ENCODE results near the gene EPB41L5. TPM values are rescaled to one million over a fixed set of nuclear protein-coding genes. Genes with fewer than 3 reads are reported as not detected.

EPB41L5 gene
- total RNA-seq, 1 experiment from 2014 or later: 83.0 TPM

DNA sequence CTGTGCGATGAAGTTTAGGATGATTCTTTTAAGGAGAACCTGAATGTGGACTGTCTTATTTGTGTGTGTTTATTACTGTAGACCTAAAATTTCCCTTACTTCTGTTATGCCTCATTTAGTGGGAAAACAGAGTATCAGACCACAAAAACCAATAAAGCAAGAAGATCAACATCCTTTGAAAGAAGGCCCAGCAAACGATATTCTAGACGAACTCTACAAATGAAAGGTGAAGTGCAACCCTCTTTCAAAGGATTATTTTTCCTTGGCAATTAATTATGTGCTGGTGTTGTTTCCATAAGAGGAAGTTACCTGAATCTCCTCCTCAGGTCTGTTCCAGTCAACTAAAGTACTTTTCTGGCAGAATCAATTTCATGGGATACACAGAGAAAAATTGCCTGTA is 78.6 kb downstream of the EPB41L5 start:
- H3K36me3 Mint-ChIP-seq (ENCODE audit: insufficient read depth, unreplicated experiment): peaks cover 55% of the 10 kb centered on the region
- ChIA-PET CTCF (no interaction called here), POLR2A (no interaction called here)
- no peak for TF ChIP-seq CTCF (IDR thresholded peaks at IDR 0.05; ENCODE audit: insufficient read depth in 1 of 2, low read depth in 1 of 2, low read length in 1 of 2, severe bottlenecking in 1 of 2, unreplicated experiment in 1 of 2)
- DNase-seq: no peak
- H3K27me3 Mint-ChIP-seq (ENCODE audit: insufficient read depth, unreplicated experiment): no peaks in the 10 kb centered on the region
- H3K4me3 ChIP-seq (ENCODE audit: low read depth, low read length): no peak overlapping the region
- no TSS peak for BruUV-seq (replicated peaks)
- no peaks in the 10 kb centered on the region for H3K4me1 Mint-ChIP-seq (ENCODE audit: low read depth, unreplicated experiment)
- no peaks in the 10 kb centered on the region for H3K9me3 ChIP-seq
- H3K4me3 Mint-ChIP-seq (ENCODE audit: unreplicated experiment): no peak overlapping the region
- intact Hi-C loops (cut with micrococcal nuclease; ENCODE audit: unreplicated experiment): no loop called here
- H3K4me1 ChIP-seq: no peaks in the 10 kb centered on the region
- H3K27ac Mint-ChIP-seq (ENCODE audit: unreplicated experiment): no peak overlapping the region
- H3K9me3 Mint-ChIP-seq (ENCODE audit: unreplicated experiment): no peaks in the 10 kb centered on the region
- peaks cover 1% of the 10 kb centered on the region; the same call in 1 of the 2 replicates for H3K36me3 ChIP-seq (ENCODE audit: control insufficient read depth, insufficient read depth, low read length)
- no peaks in the 10 kb centered on the region for H3K27me3 ChIP-seq (replicated peaks; ENCODE audit: control insufficient read depth, insufficient read depth, low read length)

DNA sequence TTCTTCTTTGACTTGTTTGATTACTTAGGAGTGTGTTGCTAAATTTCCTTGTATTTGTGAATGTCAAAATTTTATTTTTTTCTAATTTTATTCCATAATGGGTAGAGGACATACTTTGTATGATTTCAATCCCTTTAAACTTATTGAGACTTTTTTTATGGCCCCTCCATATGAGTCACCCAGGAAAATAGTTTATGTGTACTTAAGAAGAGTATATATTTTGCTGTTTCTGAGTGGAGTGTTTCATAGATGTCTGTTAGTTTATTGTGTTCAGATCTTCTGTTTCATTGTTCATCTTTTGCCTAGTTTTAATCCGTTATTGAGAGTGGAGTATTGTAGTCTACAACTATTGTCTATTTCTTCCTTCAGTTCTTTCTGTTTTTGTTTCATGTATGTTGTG is 81.9 kb downstream of the EPB41L5 start:
- no peaks in the 10 kb centered on the region for H3K4me1 Mint-ChIP-seq (ENCODE audit: low read depth, unreplicated experiment)

GRCh38 chr2:120100627-120101026 is 87.8 kb downstream of the EPB41L5 start:
- no peaks in the 10 kb centered on the region for H3K4me1 Mint-ChIP-seq (ENCODE audit: low read depth, unreplicated experiment)
- peaks cover 44% of the 10 kb centered on the region for H3K36me3 Mint-ChIP-seq (ENCODE audit: insufficient read depth, unreplicated experiment)
- Histone ChIP-seq H3K9me3 (no peaks in the 10 kb centered on the region), H3K4me3 (ENCODE audit: low read depth, low read length) (no peak overlapping the region), H3K36me3 (ENCODE audit: control insufficient read depth, insufficient read depth, low read length) (no peaks in the 10 kb centered on the region), H3K4me1 (no peaks in the 10 kb centered on the region), H3K27me3 (replicated peaks; ENCODE audit: control insufficient read depth, insufficient read depth, low read length) (no peaks in the 10 kb centered on the region)
- H3K27me3 Mint-ChIP-seq (ENCODE audit: insufficient read depth, unreplicated experiment): no peaks in the 10 kb centered on the region
- H3K4me3 Mint-ChIP-seq (ENCODE audit: unreplicated experiment): no peak overlapping the region
- DNase-seq: no peak
- H3K27ac Mint-ChIP-seq (ENCODE audit: unreplicated experiment): no peak overlapping the region
- BruUV-seq (replicated peaks): no TSS peak
- TF ChIP-seq CTCF (IDR thresholded peaks at IDR 0.05; ENCODE audit: insufficient read depth in 1 of 2, low read depth in 1 of 2, low read length in 1 of 2, severe bottlenecking in 1 of 2, unreplicated experiment in 1 of 2): no peak
- CTCF ChIA-PET: no interaction called here
- no peaks in the 10 kb centered on the region for H3K9me3 Mint-ChIP-seq (ENCODE audit: unreplicated experiment)
- intact Hi-C loops (cut with micrococcal nuclease; ENCODE audit: unreplicated experiment): no loop called here
- POLR2A ChIA-PET: no interaction called here

More for the DNA sequence above, 81.9 kb downstream of the EPB41L5 start:
- intact Hi-C loops (cut with micrococcal nuclease; ENCODE audit: unreplicated experiment): no loop called here
- Mint-ChIP-seq H3K36me3 (ENCODE audit: insufficient read depth, unreplicated experiment) (peaks cover 61% of the 10 kb centered on the region), H3K27ac (ENCODE audit: unreplicated experiment) (peak overlapping the region; percentile 21), H3K27me3 (ENCODE audit: insufficient read depth, unreplicated experiment) (no peaks in the 10 kb centered on the region), H3K9me3 (ENCODE audit: unreplicated experiment) (no peaks in the 10 kb centered on the region), H3K4me3 (ENCODE audit: unreplicated experiment) (no peak overlapping the region)
- ChIA-PET POLR2A (no interaction called here), CTCF (no interaction called here)
- DNase-seq: no peak
- no peak for TF ChIP-seq CTCF (IDR thresholded peaks at IDR 0.05; ENCODE audit: insufficient read depth in 1 of 2, low read depth in 1 of 2, low read length in 1 of 2, severe bottlenecking in 1 of 2, unreplicated experiment in 1 of 2)
- no peaks in the 10 kb centered on the region for H3K36me3 ChIP-seq (ENCODE audit: control insufficient read depth, insufficient read depth, low read length)
- no peaks in the 10 kb centered on the region for H3K4me1 ChIP-seq
- BruUV-seq (replicated peaks): no TSS peak
- H3K27me3 ChIP-seq (replicated peaks; ENCODE audit: control insufficient read depth, insufficient read depth, low read length): no peaks in the 10 kb centered on the region
- H3K4me3 ChIP-seq (ENCODE audit: low read depth, low read length): no peak overlapping the region
- no peaks in the 10 kb centered on the region for H3K9me3 ChIP-seq
